GM12878 (cell line): ENCODE results near the gene NELL1.

Source experiments
- CREB1 ChIP-seq: IDR thresholded peaks from 2 replicates; pipeline ENCODE4 v1.6.1; 2012; ENCODE audit warnings: low read depth, mild to moderate bottlenecking, inconsistent platforms
- EZH2 ChIP-seq: IDR thresholded peaks from 2 replicates; pipeline ENCODE4 v1.6.1; 2012; ENCODE audit warnings: low read depth, mild to moderate bottlenecking, control low read depth, inconsistent platforms, low read length, borderline replicate concordance; ENCODE audit not compliant: control insufficient read depth
- MYC ChIP-seq: IDR thresholded peaks from 2 replicates; pipeline ENCODE4 v1.6.1; 2011; ENCODE audit warnings: mild to moderate bottlenecking, low read length, moderate library complexity, inconsistent platforms; ENCODE audit not compliant: insufficient read depth, insufficient replicate concordance, insufficient read length, severe bottlenecking
- NFXL1 ChIP-seq: fragments of 450-650 bp; IDR thresholded peaks from 2 replicates; pipeline ENCODE4 v1.6.1; 2017; ENCODE audit warnings: antibody characterized with exemption, mild to moderate bottlenecking, borderline replicate concordance
- POLR2A ChIP-seq: IDR thresholded peaks from 2 replicates; pipeline ENCODE4 v1.6.1; 2011; ENCODE audit warnings: low read depth, mild to moderate bottlenecking, low read length
- POLR2AphosphoS5 ChIP-seq: IDR thresholded peaks from 2 replicates; pipeline ENCODE4 v1.6.1; 2011; ENCODE audit warnings: mild to moderate bottlenecking, low read length, inconsistent platforms
- TCF3 ChIP-seq: IDR thresholded peaks from 2 replicates; pipeline ENCODE4 v1.6.1; 2012; ENCODE audit warnings: low read depth, mild to moderate bottlenecking, low read length, borderline replicate concordance; ENCODE audit not compliant: insufficient read depth
- TF ChIP-seq, protein P1 (sequence below): IDR thresholded peaks from 2 replicates; pipeline ENCODE4 v1.6.1; 2011; ENCODE audit warnings: low read depth, low read length, improper control_type of control experiment, borderline replicate concordance
- TF ChIP-seq, protein P2 (sequence below), 3 experiments: IDR thresholded peaks in 2 of 3; conservative IDR thresholded peaks in 1 of 3; 2 replicates each; pipeline ENCODE4 v1.5.1; 2011; ENCODE audit warnings: low read depth in 3 of 3, low read length in 3 of 3, mild to moderate bottlenecking in 3 of 3, control low read depth in 2 of 3, moderate library complexity in 2 of 3, inconsistent platforms in 1 of 3, mixed read lengths in 1 of 3; ENCODE audit not compliant: control insufficient read depth in 2 of 3, insufficient read depth in 1 of 3; ENCODE audit errors: extremely low read depth in 1 of 3
- TF ChIP-seq, protein P3 (sequence below): IDR thresholded peaks from 2 replicates; pipeline ENCODE4 v1.6.1; 2011; ENCODE audit warnings: borderline replicate concordance, low read depth, mild to moderate bottlenecking, moderate library complexity, mixed read lengths, low read length; ENCODE audit not compliant: insufficient read depth; ENCODE audit errors: extremely low read length

DNA sequence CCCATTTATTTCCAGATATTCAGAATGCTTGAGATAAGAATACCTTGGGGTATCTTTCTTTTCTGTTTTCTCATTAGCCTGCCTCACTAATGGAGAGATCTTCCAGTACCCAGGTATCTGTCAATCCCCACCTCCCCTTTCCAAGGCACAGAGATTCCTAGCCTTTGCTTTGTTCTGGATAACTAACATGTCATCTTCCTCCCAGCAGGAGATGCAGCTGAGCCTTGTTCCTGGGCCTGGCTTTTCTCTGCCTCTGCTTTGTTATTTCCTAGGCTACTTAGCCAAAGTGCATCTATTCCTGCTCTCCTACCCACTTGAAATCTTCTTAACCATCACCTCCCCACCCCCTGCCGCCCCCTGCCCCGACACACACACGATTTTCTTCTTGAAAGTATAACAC, 297.1 kb downstream of the NELL1 start:
- TF ChIP-seq, protein P1, sequence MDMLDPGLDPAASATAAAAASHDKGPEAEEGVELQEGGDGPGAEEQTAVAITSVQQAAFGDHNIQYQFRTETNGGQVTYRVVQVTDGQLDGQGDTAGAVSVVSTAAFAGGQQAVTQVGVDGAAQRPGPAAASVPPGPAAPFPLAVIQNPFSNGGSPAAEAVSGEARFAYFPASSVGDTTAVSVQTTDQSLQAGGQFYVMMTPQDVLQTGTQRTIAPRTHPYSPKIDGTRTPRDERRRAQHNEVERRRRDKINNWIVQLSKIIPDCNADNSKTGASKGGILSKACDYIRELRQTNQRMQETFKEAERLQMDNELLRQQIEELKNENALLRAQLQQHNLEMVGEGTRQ, result no peak
- no peak for TF ChIP-seq EZH2
- TF ChIP-seq, protein P2, sequence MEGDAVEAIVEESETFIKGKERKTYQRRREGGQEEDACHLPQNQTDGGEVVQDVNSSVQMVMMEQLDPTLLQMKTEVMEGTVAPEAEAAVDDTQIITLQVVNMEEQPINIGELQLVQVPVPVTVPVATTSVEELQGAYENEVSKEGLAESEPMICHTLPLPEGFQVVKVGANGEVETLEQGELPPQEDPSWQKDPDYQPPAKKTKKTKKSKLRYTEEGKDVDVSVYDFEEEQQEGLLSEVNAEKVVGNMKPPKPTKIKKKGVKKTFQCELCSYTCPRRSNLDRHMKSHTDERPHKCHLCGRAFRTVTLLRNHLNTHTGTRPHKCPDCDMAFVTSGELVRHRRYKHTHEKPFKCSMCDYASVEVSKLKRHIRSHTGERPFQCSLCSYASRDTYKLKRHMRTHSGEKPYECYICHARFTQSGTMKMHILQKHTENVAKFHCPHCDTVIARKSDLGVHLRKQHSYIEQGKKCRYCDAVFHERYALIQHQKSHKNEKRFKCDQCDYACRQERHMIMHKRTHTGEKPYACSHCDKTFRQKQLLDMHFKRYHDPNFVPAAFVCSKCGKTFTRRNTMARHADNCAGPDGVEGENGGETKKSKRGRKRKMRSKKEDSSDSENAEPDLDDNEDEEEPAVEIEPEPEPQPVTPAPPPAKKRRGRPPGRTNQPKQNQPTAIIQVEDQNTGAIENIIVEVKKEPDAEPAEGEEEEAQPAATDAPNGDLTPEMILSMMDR (IDR thresholded peaks at IDR 0.05 in 2 of 3, conservative IDR thresholded peaks at IDR 0.05 in 1 of 3; ENCODE audit: control insufficient read depth in 2 of 3, extremely low read depth in 1 of 3, insufficient read depth in 1 of 3, low read depth in 3 of 3, low read length in 3 of 3), result no peak
- no peak for TF ChIP-seq NFXL1
- no peak for TF ChIP-seq POLR2AphosphoS5
- no peak for TF ChIP-seq MYC
- no peak for TF ChIP-seq TCF3
- TF ChIP-seq CREB1, result no peak
- no peak for TF ChIP-seq POLR2A
- TF ChIP-seq, protein P3, sequence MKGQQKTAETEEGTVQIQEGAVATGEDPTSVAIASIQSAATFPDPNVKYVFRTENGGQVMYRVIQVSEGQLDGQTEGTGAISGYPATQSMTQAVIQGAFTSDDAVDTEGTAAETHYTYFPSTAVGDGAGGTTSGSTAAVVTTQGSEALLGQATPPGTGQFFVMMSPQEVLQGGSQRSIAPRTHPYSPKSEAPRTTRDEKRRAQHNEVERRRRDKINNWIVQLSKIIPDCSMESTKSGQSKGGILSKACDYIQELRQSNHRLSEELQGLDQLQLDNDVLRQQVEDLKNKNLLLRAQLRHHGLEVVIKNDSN, result no peak
